Measurements from ENCODE around the gene APEH.

The APEH gene

DNA sequence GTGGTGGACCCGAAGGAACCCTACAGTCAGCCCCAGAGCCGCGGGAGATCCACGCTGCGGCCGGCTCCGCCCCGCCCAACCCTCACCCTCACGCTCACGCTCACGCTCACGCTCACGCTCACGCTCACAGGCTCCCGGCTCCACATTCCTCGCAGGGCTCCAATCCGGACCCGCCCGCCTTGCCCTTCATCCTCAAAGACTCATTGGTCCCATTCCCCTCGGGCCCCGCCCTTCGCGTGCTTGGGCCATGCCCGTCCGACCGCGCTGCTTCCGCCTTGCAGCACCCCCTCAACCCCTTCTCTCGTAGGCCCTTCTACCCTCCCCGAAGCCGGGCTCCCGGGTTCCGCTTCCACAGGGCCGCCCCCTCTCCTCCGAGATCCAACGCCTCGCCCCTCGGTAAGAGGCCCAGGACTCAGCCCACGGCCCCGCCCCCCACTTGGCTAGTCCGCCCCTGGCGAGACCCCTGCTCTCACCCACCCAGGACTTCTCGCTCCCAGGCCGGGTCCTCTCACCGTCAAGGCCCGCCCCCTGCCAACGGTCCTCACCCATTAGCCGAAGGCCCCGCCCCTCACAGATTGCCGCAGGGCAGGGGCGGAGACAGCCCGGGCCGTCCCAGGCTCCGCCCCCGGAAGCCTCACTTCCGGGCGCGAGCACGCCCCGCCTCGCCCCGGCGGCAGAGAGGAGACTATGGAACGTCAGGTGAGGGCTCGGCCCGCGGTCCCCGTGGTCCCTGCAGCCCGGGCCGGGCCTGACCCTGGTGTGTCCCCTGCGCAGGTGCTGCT lies at the start of gene APEH:
APEH (plus strand) TSS at position 637 of the 782 bp plus-strand sequence; CDS start at position 688, 51 bp downstream.
- no peak for TF ChIP-seq ZNF274 (IDR thresholded peaks at IDR 0.05; ENCODE audit: low read depth, low read length)
- H3K4me3 ChIP-seq (ENCODE audit: low read length) = peak within 1 kb of the TSS; percentile 75

DNA sequence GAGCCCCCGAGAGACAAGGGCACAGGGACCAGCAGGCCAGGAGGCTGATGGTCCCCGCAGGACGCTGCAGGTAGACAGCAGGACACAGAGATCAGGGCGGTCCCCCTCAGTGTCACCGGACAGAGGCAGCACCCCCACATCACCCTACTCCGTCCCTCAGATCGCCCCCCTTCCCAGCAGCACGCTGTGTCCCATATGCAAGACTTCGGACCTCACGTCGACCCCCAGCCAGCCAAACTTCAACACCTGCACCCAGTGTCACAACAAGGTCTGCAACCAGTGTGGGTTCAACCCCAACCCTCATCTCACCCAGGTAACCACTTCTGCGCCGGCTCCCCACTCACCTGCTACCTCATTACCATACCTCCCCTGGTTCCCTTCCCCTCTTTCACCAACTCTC lies 49.1 kb upstream of the APEH start:
- TF ChIP-seq ZNF274 (IDR thresholded peaks at IDR 0.05; ENCODE audit: low read depth, low read length) = no peak
- no peak overlapping the region for H3K4me3 ChIP-seq (ENCODE audit: low read length)

DNA sequence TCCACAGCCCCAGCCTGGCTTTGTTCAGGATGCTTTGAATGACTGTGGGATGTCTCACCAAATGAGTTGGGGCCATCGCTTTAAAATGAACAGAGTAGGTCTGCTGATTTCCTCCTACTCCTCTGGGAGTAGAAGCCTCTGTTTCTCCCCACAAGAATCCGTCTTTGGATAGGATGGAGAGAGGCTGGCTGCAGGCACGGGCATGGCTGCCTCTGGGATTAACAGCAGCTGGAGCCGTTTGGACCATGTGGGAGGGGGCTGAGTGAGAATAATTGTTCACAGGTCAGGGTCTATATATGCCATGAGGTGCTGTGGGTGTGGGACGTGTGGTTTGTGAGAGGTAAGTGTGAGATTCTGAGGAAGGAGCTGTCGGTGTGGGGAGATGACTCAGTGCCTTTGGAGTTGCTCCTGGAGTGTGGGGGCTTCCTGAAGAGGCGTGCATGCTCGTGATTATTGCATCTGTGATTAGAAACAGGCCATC lies 48.0 kb upstream of the APEH start:
- no peak for TF ChIP-seq ZNF274 (IDR thresholded peaks at IDR 0.05; ENCODE audit: low read depth, low read length)
- no peak overlapping the region for H3K4me3 ChIP-seq (ENCODE audit: low read length)

DNA sequence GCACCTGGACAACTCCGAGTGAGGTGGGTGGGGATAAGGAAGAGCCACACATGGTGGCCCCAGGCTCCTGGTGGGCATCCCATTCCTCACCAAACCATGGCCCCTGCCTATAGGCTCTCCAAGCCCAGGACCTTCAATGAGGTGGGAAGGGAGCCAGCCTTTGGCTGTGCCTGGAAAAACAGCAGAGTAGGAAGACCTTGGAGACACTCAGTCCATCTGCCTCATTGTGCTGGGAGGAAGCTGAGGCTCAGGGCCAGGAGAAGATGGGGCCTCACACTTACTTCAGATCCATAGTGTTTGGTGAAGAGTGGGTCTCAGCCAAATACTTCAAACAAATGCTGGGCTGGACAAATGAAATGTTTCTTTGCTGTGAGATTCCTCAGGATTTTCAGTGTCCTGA lies 47.4 kb upstream of the APEH start:
- TF ChIP-seq ZNF274 (IDR thresholded peaks at IDR 0.05; ENCODE audit: low read depth, low read length) = no peak
- no peak overlapping the region for H3K4me3 ChIP-seq (ENCODE audit: low read length)

DNA sequence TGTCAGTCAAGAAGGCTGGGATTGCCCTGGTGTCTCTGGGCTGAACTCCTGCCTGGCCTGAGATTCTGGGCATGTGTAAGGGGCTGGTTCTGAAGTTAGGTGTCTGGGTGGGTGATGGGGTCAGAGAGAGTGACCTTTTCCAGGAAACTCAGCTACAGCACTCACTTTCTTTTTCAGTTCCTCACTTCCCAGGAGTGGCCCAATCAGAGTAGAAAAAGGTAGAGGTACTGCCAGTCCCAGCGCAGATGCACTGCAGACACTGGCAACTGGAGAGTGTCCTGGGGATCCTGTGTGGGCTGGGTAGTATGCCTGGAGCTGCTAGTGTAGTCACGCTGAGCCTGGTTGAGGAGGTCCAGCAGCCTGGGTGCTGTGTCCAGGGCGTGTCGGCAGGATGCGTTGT lies 46.5 kb upstream of the APEH start:
- no peak for TF ChIP-seq ZNF274 (IDR thresholded peaks at IDR 0.05; ENCODE audit: low read depth, low read length)
- H3K4me3 ChIP-seq (ENCODE audit: low read length) = no peak overlapping the region

DNA sequence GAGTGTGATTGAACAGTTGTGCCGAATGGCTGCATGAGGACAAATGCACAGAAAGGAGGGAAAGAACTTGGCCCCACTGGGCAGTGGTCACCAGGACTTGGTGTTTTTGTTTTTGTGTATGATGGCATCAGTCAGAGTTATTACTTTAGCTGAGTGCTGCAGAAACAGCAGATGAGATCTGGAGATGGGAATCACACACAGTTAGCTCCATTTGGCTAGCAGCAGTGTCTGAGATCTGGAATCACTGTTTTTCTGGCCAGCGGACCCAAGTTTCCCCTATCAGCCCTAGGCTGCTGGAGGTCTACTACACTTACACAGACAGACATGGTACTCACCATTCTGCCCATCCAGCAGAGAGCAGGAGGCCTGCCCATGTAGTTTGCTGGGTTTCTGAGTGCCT lies 45.9 kb upstream of the APEH start:
- H3K4me3 ChIP-seq (ENCODE audit: low read length) = no peak overlapping the region
- TF ChIP-seq ZNF274 (IDR thresholded peaks at IDR 0.05; ENCODE audit: low read depth, low read length) = no peak

DNA sequence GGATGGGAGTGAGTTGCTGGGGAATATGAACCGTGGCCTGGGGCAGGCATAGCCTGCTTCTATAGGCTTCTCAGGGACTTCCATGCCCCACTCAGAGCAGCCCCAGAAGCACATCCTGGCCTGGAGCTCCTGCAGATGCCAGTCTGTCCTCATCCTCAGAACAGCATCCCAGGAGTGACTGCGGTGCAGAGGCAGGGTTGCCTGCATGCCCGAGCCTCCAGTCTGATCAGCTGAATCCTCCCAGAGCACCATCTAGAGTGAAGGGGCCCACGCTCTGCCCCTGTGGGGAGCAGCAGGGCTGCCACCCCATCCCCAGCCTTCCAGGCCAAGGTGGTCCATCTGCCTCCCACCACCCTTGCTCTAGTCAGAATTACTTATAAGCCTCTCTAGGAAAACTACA lies 44.7 kb upstream of the APEH start:
- no peak for TF ChIP-seq ZNF274 (IDR thresholded peaks at IDR 0.05; ENCODE audit: low read depth, low read length)

DNA sequence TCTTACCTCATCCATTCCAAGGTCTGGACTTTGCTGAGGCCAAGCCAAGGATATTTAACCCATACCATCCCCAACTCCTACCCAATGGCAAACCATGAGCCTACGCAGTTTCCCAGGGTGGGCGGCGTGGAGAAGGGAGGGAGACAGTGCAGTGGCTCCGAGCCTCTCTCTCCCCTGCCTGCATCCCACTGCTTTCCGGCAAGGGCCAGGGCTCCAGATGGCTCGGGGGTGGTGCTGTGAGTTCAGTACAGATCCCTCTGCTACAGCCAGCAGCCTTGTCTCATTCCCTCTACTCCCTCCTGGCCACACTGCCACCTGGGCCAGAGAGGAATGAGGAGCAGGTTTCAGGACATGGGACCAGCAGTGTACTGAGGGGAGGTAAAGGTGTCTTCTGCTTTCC lies 44.3 kb upstream of the APEH start:
- TF ChIP-seq ZNF274 (IDR thresholded peaks at IDR 0.05; ENCODE audit: low read depth, low read length) = no peak
- no peak overlapping the region for H3K4me3 ChIP-seq (ENCODE audit: low read length)

More for the DNA sequence above, 44.7 kb upstream of the APEH start:
- H3K4me3 ChIP-seq (ENCODE audit: low read length) = no peak overlapping the region

DNA sequence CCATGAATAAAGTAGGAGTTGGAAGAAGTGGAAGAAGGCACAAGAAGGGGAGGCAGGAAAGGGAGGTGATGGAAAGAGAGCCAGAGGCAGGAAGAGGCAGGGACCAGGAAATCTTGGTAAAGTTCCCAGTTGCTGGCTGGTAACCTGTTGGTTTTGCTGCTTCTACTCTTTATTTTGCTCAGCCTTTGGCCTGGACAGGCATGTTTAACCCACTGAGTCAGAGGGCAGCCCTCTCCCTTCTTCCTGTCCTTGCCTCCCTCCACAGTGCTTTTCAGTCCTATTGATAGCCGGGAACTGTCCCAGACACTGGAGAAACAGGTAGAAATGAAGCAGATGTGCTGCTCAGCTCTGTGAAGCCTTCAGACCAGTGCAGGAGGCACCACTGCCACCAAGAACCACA lies 43.4 kb upstream of the APEH start:
- no peak overlapping the region for H3K4me3 ChIP-seq (ENCODE audit: low read length)
- no peak for TF ChIP-seq ZNF274 (IDR thresholded peaks at IDR 0.05; ENCODE audit: low read depth, low read length)

DNA sequence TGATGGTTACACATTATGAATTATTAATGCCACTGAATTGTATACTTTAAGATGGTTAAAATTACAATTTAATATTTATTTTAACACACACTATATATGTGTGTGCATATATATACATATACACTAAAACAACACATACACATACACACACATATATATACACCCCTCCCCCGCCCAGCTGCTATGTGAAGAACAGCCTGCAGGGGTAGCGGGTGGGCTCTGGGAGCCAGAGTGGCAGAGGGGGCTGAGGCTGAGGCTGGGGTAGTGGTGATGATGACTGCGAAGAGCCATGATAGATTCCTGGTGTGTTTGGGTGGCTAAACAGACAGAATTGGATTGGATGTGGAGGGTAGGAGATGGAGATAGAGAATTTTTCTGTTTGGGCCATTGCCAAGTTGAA lies 39.4 kb upstream of the APEH start:
- H3K4me3 ChIP-seq (ENCODE audit: low read length) = no peak overlapping the region
- no peak for TF ChIP-seq ZNF274 (IDR thresholded peaks at IDR 0.05; ENCODE audit: low read depth, low read length)

DNA sequence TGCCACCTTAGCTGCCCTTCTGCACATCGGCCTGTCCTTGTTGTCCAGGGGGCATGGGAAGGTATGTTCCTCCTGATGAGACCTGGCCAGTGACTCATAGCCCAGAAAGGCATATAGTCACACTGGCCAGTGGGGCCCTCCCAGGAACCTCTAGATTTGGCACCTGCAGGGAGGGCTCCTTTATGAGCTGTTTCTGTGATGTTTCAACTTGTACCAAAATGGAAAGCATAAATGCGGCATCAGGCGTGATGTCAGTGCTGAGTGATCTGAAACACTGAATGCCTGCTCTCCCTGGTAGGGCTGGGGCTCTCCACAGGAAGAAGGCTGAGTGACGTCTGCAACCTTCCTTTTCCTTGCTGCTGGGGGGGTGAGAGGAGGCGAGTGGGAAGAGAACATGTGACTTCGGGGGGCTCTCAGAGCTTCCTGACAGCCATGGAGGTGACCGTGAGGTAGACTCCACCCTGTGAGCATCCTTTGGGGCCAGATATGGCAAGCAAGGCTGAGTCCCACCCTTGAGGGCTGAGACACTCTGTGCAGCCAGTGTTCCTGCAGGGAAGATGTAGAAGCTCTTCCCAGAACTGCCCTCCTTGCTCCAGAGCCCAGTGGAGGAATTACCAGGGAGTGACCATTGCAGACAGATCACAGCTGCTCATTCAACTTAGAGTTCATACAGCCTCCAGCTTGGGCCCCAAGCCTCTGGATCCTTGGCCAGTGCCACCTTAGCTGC lies 37.1 kb upstream of the APEH start:
- H3K4me3 ChIP-seq (ENCODE audit: low read length) = no peak overlapping the region
- no peak for TF ChIP-seq ZNF274 (IDR thresholded peaks at IDR 0.05; ENCODE audit: low read depth, low read length)

DNA sequence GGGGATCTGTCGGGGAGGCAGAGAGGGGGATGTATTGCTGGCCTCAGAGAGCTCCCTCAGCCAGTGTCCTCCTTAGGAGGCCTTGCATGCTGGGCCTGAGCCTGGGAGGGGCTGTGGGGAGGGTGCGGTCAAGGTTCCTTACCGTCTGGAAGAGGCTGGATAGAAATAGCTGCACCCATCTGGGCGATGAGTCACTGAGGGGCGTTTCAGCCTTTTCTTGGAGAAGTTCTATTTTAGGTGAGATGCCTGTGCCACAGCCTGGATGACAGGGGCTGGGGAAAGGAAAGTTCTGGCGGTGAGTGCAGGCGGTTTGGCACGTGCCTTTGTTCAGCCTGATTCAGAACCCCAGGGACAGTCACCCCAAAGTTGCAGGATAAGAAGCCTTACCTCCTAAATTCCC lies 35.7 kb upstream of the APEH start:
- TF ChIP-seq ZNF274 (IDR thresholded peaks at IDR 0.05; ENCODE audit: low read depth, low read length) = no peak
- H3K4me3 ChIP-seq (ENCODE audit: low read length) = no peak overlapping the region

DNA sequence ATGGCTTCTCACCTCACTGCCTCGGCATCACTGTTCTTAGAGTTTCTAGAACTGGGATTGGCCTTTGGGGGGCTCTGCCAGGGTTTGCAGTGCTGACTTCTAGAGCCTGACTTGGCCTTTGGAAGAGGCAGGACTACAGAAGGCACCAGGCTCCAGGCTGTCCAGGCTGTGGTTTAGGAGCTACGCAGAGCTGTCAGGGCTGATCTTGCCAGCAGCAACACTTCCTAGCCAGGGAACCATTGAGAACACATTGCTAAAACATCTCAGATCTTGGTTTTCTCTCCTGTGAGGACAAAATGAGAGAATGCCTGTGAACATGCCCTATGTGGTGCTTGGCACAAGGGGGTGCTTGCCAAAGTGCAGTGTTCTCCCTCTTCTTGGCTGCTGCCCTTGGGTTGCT lies 34.6 kb upstream of the APEH start:
- H3K4me3 ChIP-seq (ENCODE audit: low read length) = no peak overlapping the region
- TF ChIP-seq ZNF274 (IDR thresholded peaks at IDR 0.05; ENCODE audit: low read depth, low read length) = no peak

DNA sequence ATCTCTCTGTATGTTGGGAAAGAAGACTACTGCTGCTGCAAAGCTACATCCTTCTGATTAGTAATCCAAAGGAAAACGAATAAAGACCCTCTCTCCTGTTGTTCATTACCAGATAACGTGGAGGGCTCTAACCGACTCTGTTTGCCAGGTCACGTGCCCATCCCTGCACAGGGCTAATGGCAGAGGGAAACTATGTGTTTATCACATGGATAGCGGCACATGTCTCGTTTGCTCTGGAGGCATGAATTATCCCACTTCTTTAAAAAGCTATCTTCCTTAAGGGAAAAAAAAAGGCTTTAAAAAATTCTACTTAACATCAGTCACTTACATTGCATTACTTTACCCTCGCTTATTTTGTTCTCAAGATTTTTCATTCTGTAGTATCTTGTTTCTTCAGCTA lies 32.9 kb upstream of the APEH start:
- no peak for TF ChIP-seq ZNF274 (IDR thresholded peaks at IDR 0.05; ENCODE audit: low read depth, low read length)
- no peak overlapping the region for H3K4me3 ChIP-seq (ENCODE audit: low read length)
